Measurements from ENCODE around the gene XRCC2.
A peak's percentile ranks its signal among the peaks of the same experiment; 100 is the strongest.

XRCC2 gene

GRCh38 chr7:152624228-152624627 lies 51.7 kb downstream of the XRCC2 start:
- no peak for DNase-seq
- H3K36me3 ChIP-seq: no peaks in the 10 kb centered on the region
- H3K9me3 ChIP-seq: peaks cover 2% of the 10 kb centered on the region; the same call in 1 of the 2 replicates
- no peak overlapping the region for H3K4me3 ChIP-seq (ENCODE audit: low read depth, low read length)
- H3K4me1 ChIP-seq: no peaks in the 10 kb centered on the region
- no peaks in the 10 kb centered on the region for H3K27me3 ChIP-seq
- TF ChIP-seq CTCF (IDR thresholded peaks at IDR 0.05; ENCODE audit: low read depth, low read length): no peak

- H3K27me3 ChIP-seq: no peaks in the 10 kb centered on the region
- peaks cover 2% of the 10 kb centered on the region; the same call in 1 of the 2 replicates for H3K9me3 ChIP-seq
- H3K4me1 ChIP-seq: no peaks in the 10 kb centered on the region
- H3K36me3 ChIP-seq: no peaks in the 10 kb centered on the region
- H3K4me3 ChIP-seq (ENCODE audit: low read depth, low read length): no peak overlapping the region
- no peak for DNase-seq
- TF ChIP-seq CTCF (IDR thresholded peaks at IDR 0.05; ENCODE audit: low read depth, low read length): no peak
Measured at GRCh38 chr7:152621426-152621825, 54.5 kb downstream of the XRCC2 start.

GRCh38 chr7:152619027-152619739 lies 56.8 kb downstream of the XRCC2 start:
- peaks cover 2% of the 10 kb centered on the region; the same call in 1 of the 2 replicates for H3K9me3 ChIP-seq
- H3K4me3 ChIP-seq (ENCODE audit: low read depth, low read length): no peak overlapping the region
- H3K4me1 ChIP-seq: peaks cover 11% of the 10 kb centered on the region
- no peak for DNase-seq
- TF ChIP-seq CTCF (IDR thresholded peaks at IDR 0.05; ENCODE audit: low read depth, low read length): no peak
- no peaks in the 10 kb centered on the region for H3K36me3 ChIP-seq
- no peaks in the 10 kb centered on the region for H3K27me3 ChIP-seq

GRCh38 chr7:152618427-152618826 lies 57.5 kb downstream of the XRCC2 start:
- no peaks in the 10 kb centered on the region for H3K36me3 ChIP-seq
- TF ChIP-seq CTCF (IDR thresholded peaks at IDR 0.05; ENCODE audit: low read depth, low read length): no peak
- DNase-seq: no peak
- peaks cover 11% of the 10 kb centered on the region for H3K4me1 ChIP-seq
- H3K4me3 ChIP-seq (ENCODE audit: low read depth, low read length): no peak overlapping the region
- peaks cover 2% of the 10 kb centered on the region; the same call in 1 of the 2 replicates for H3K9me3 ChIP-seq
- H3K27me3 ChIP-seq: no peaks in the 10 kb centered on the region

- no peaks in the 10 kb centered on the region for H3K36me3 ChIP-seq
- peaks cover 15% of the 10 kb centered on the region for H3K4me1 ChIP-seq
- DNase-seq: no peak
- peaks cover 2% of the 10 kb centered on the region; the same call in 1 of the 2 replicates for H3K9me3 ChIP-seq
- no peak for TF ChIP-seq CTCF (IDR thresholded peaks at IDR 0.05; ENCODE audit: low read depth, low read length)
- H3K27me3 ChIP-seq: no peaks in the 10 kb centered on the region
- H3K4me3 ChIP-seq (ENCODE audit: low read depth, low read length): no peak overlapping the region
Measured at GRCh38 chr7:152617056-152617455, 58.9 kb downstream of the XRCC2 start.

- Histone ChIP-seq H3K4me1 (peaks cover 15% of the 10 kb centered on the region), H3K36me3 (no peaks in the 10 kb centered on the region), H3K4me3 (ENCODE audit: low read depth, low read length) (peak overlapping the region; percentile 47), H3K9me3 (peaks cover under 1% of the 10 kb centered on the region; the same call in 1 of the 2 replicates), H3K27me3 (no peaks in the 10 kb centered on the region)
- peak; percentile 80 for DNase-seq
- TF ChIP-seq CTCF (IDR thresholded peaks at IDR 0.05; ENCODE audit: low read depth, low read length): peak; percentile 10; the same call in 1 of the 2 replicates
Measured at GRCh38 chr7:152615031-152615741, 60.8 kb downstream of the XRCC2 start.

All from BE2C (cell line).